HG02798 (cell line): ENCODE measurements around the gene ZNF606.
A peak's percentile ranks its signal among the peaks of the same experiment; 100 is the strongest.
"Not testable (repeated sequence)": the region's sequence is repeated elsewhere in the genome, so short reads cannot be mapped to it uniquely, and the experiment has no call there.

Experiments
- ATAC-seq: cut with Tn5 transposase; IDR thresholded peaks from one replicate; pipeline ENCODE4 v1.9.1; 2021; ENCODE audit warnings: mild to moderate bottlenecking; ENCODE audit not compliant: unreplicated experiment, poor library complexity

Gene ZNF606

GRCh38 chr19:58014141-58014540, 11.5 kb upstream of the ZNF606 start:
- ATAC-seq = no peak

DNA sequence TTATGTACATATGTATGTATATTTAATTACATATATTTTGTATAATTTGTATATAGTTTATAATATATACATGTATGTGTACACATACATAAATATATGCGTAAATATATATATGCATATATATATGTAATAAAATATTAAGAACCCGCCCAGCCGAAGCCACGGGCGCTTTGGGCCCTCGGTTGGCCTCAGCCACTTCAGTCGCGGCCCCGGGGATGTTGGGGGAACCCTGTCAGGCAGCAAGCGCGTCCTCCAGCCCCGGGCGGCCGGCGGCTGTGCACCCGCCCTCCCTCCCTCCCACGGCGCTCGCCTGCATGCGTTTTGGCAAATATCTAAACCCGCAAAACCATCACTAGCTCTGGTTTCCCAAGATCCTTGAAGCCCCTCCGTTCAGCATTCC, 7.9 kb upstream of the ZNF606 start:
- no peak for ATAC-seq

- ATAC-seq = no peak
Measured at GRCh38 chr19:58009666-58010301, 7.2 kb upstream of the ZNF606 start.

DNA sequence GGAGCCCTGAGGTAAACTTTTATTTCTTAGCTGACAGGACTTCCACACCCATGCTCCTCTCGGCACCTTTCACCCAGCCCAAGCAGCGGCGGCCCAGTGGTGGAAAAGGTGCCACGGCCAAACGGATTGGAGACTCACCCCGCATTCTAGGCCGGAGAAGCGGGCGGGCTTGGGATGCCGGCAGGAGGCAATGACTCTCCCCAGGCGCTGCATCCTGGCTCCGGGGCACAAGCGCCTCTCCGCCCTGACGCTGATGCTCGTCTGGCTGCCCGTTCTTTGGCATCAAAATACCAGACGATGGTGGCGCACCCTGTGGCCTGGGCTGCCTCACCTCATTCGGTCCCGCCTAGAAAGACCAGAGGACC, 6.7 kb upstream of the ZNF606 start:
- no peak for ATAC-seq

DNA sequence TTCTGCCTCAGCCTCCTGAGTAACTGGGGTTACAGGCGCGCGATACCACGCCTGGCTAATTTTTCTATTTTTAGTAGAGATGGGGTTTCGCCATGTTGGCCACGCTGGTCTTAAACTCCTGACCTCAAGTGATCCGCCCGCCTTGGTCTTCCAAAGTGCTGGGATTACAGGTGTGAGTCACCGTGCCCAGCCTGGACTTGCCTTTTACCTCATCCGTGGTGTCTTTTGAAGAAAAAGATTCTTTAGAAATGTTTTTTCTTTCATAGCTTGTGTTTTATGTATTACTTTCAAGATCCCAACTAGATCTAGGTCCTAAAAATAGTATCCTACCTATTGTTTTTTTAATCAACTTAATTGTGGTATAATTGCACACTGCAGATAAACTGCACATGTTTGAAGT, 6.3 kb upstream of the ZNF606 start:
- ATAC-seq = not testable (repeated sequence)

- no peak for ATAC-seq
Measured at GRCh38 chr19:58007285-58007684, 4.7 kb upstream of the ZNF606 start.

GRCh38 chr19:58003174-58003828, 681 bp upstream of the ZNF606 start:
- ATAC-seq = no peak

DNA sequence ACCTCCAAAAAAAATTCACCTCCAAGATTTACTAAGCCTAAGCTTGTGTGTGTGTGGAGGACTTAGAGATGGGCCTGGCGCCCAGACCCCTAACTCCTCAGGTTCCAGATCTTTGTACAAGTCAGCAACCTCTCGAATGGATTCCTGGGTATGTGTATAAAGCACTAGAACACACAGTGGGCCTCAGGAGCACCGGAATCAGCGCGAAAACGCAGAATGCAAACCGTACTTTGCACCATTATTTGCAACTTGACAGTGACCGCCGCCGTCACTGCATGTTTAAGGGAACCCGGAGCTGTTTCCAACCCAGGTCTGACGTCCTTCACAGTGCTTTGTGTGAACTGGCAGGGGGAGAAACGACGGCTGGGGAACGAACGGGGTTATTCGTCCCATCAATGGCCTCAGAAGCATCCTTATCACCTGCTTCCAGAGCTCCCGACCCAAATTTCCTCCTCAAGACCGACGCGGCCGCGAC, 688 bp downstream of the ZNF606 start:
- no peak for ATAC-seq

- no peak for ATAC-seq
Measured at GRCh38 chr19:58000677-58001076, 1.9 kb downstream of the ZNF606 start.

GRCh38 chr19:57992841-57993240, 9.8 kb downstream of the ZNF606 start:
- no peak for ATAC-seq

DNA sequence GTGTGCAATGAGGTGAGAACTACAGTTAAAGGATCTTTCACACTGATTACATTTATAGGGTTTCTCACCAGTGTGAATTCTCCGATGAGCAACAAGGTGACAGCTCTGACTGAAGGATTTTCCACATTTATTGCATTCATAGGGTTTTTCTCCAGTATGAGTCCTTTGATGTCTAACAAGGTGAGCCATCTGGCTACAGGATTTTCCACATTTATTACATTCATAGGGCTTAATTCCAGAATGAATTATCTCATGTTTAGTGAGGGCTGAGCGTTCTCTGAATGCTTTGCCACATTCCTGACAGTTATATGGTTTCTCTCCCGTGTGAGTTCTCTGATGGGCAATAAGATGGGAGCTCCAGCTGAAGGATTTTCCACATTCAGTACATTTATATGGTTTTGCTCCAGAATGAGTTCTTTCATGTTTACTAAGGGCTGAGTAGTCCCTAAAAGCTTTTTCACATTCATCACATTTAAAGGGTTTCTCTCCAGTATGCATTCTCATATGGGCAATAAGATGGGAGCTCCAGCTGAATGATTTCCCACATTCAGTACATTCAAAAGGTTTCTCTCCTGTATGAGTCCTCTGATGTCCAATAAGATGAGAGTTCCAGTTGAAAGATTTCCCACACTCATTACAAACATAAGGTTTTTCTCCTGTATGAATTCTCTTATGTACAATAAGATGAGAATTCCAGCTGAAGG, 23.9 kb downstream of the ZNF606 start:
- ATAC-seq = no peak

GRCh38 chr19:57974434-57974833, 28.2 kb downstream of the ZNF606 start, which contains the start of gene C19orf18:
TSS of gene C19orf18 (minus strand) at chr19:57974534. CDS start at chr19:57974432, 102 bp downstream.
- no peak for ATAC-seq

GRCh38 chr19:57964761-57965160, 37.9 kb downstream of the ZNF606 start:
- ATAC-seq = no peak

DNA sequence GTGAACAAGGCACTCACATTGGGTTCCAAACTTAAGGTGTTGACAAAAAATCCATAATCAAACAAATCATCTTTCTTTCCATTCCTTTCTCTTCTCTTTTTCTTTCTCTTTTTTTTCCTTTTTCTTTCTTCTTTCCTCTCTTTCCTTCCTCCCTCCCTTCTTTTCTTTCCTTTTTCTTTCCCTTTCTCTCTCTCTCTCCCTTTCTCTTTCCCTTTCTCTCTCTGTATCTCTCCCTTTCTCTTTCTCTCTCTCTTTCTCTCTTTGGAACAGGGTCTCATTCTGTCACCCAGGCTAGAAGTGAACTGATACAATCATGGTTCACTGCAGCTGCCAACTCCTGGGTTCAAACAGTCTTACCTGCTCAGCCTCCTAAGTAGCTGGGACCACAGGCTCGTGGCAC, 40.8 kb downstream of the ZNF606 start:
- ATAC-seq = no peak

- no peak for ATAC-seq
Measured at GRCh38 chr19:57954996-57955395, 47.6 kb downstream of the ZNF606 start.

DNA sequence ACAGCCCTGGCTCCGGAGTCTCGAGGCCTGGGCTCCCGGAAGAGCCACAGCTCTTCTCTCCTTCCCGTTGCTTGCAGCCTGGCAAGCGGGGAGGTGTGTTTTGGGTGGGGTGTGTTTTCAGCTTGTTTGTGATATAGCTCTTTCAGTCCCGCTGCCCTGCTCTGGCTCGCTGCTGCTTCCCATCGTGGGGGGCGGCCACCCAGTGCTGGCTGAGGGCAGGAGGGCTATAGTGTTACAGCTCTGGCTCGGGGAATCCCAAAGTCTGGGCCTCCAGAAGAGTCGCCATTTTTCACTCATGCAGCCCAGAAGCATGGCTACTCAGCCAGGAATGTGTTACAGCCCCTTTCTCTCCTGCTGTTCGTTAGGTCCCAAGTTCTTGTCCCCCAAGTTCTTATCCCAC, 52.9 kb downstream of the ZNF606 start:
- no peak for ATAC-seq

DNA sequence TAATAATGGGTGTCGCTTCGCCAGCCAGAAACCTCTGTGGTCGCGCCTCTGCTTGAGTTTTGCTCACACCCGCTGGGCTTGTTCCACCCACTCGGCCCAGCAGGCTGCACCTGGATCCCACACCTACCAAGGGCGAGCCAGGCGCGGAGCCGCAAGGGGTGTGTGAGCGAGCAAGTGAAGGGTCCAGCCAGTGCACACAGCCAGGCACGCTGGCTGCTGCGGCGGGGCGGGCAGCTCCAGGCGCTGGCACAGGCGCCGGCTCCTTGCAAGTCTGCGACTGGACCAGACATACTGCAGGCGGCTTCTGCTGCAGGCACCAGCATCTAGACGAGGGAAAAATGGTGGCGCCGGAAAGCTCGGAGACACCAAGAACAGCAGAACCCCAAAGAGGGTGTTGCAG, 53.3 kb downstream of the ZNF606 start:
- no peak for ATAC-seq

GRCh38 chr19:57947419-57948134, 55.0 kb downstream of the ZNF606 start, which contains the start of gene ZNF256:
TSS of gene ZNF256 (minus strand) at chr19:57947706. CDS start at chr19:57947474, 232 bp downstream.
- ATAC-seq = peak; percentile 93

- no peak for ATAC-seq
Measured at GRCh38 chr19:57947088-57947418, 55.6 kb downstream of the ZNF606 start.

DNA sequence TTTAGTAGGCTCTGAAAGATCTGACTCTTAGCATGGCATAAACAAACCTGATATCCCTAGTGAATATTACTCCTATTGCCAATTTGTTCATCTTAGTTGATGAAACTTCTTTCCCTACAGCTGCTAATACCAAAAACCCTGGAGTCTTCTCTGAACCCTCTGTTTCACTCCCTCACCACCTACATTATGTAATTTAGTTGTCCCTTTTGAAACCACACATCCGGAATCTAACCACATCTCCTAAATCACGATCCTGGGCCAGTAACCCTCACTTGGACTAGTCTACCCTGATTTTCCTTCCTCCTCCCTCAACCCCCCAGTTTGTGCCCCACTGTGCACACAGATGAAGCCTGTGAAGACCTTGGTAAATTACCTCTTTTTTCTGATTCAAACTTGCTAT, 56.3 kb downstream of the ZNF606 start:
- no peak for ATAC-seq

DNA sequence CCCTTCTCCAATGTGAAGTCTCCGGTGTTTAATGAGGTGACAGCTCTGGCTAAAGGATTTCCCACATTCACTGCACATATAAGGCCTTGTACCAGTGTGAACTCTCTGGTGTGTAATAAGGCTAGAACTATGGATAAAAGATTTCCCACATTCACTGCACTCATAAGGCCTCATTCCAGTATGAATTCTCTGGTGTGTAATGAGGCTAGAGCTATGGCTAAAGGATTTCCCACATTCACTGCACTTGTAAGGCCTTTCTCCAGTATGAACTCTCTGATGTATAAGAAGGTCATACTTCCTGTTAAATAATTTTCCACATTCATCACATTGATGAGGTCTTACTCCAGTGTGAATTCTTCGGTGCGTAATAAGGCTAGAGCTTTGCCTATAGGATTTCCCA, 61.0 kb downstream of the ZNF606 start:
- no peak for ATAC-seq
